ENCODE measurements around the gene SETD1A. TPM values are rescaled to one million over a fixed set of nuclear protein-coding genes. Genes with fewer than 3 reads are reported as not detected.

The SETD1A gene
- total RNA-seq, 1 experiment from 2014 or later, result 4.1 TPM

DNA sequence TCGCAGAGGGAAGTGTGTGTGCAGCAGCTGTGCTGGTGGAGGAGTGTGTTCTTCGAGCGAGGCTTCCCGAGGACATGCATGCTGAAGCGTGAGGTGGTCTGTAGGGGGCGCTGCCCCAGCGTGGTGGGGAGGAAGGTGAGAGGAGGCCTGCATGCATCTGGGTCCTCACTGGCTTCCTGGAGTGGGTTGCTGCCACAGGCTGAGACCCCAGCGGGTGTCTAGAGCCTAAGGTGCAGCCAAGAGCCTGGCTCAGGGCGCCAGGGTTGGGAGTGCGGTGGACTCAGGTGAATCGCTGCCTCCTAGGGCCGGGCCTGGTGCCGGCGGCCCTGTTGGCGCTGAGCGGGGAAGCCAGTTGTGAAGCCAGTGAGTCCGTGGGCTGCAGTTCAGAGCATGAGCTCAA is 19.9 kb downstream of the SETD1A start:
- peak; percentile 90 for DNase-seq
- Histone ChIP-seq H3K36me3 (replicated peaks; ENCODE audit: control insufficient read depth, insufficient read depth, low read length) (peaks cover 27% of the 10 kb centered on the region), H3K4me3 (ENCODE audit: insufficient read depth, low read depth, low read length) (no peak overlapping the region), H3K27me3 (ENCODE audit: control insufficient read depth, insufficient read depth, low read length) (no peaks in the 10 kb centered on the region)

DNA sequence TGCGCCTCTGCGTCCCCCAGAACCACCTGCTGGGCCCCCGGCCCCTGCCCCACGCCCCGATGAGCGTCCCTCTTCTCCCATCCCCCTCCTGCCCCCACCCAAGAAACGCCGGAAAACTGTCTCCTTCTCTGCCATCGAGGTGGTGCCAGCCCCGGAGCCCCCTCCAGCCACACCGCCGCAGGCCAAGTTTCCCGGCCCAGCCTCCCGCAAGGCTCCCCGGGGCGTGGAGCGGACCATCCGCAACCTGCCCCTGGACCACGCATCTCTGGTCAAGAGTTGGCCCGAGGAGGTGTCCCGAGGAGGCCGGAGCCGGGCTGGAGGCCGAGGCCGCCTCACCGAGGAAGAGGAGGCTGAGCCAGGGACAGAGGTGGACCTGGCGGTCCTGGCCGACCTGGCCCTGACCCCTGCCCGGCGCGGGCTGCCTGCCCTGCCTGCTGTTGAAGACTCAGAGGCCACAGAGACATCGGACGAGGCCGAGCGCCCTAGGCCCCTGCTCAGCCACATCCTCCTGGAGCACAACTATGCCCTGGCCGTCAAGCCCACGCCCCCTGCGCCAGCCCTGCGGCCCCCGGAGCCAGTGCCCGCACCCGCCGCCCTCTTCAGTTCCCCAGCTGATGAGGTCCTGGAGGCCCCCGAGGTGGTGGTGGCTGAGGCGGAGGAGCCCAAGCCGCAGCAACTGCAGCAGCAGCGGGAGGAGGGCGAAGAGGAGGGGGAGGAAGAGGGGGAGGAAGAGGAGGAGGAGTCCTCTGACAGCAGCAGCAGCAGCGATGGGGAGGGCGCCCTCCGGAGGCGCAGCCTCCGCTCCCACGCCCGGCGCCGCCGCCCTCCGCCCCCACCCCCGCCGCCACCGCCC is 21.8 kb downstream of the SETD1A start:
- no peak overlapping the region for H3K4me3 ChIP-seq (ENCODE audit: insufficient read depth, low read depth, low read length)
- H3K36me3 ChIP-seq (replicated peaks; ENCODE audit: control insufficient read depth, insufficient read depth, low read length), result peaks cover 14% of the 10 kb centered on the region
- H3K27me3 ChIP-seq (ENCODE audit: control insufficient read depth, insufficient read depth, low read length), result no peaks in the 10 kb centered on the region
- peak; percentile 85 for DNase-seq

DNA sequence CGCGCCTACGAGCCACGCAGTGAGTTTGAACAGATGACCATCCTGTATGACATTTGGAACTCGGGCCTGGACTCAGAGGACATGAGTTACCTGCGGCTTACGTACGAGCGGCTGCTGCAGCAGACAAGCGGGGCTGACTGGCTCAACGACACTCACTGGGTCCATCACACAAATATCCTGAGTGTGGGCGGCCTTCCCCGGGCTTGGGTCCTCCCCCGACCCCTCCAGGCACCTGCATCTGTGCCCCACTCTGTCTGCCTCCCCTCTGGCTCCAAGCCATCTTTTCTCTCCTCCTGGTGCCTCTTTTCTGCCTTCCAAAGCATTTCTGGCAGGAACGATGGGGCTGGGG is 22.4 kb downstream of the SETD1A start:
- Histone ChIP-seq H3K4me3 (ENCODE audit: insufficient read depth, low read depth, low read length) (no peak overlapping the region), H3K27me3 (ENCODE audit: control insufficient read depth, insufficient read depth, low read length) (no peaks in the 10 kb centered on the region), H3K36me3 (replicated peaks; ENCODE audit: control insufficient read depth, insufficient read depth, low read length) (peaks cover 12% of the 10 kb centered on the region)
- no peak for DNase-seq

DNA sequence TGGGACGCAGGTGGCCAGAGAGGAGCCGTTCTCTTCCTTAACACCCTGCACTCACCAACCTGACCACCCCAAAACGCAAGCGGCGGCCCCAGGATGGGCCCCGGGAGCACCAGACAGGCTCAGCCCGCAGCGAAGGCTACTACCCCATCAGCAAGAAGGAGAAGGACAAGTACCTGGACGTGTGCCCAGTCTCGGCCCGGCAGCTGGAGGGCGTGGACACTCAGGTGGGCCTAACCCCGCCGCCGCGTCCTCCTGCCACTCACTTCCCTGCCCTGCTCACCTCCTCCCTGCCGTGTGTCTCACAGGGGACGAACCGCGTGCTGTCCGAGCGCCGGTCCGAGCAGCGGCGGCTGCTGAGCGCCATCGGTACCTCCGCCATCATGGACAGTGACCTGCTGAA is 22.9 kb downstream of the SETD1A start:
- DNase-seq, result no peak
- peaks cover 12% of the 10 kb centered on the region for H3K36me3 ChIP-seq (replicated peaks; ENCODE audit: control insufficient read depth, insufficient read depth, low read length)
- no peak overlapping the region for H3K4me3 ChIP-seq (ENCODE audit: insufficient read depth, low read depth, low read length)
- no peaks in the 10 kb centered on the region for H3K27me3 ChIP-seq (ENCODE audit: control insufficient read depth, insufficient read depth, low read length)

GRCh38 chr16:30980959-30981358 is 23.4 kb downstream of the SETD1A start:
- H3K36me3 ChIP-seq (replicated peaks; ENCODE audit: control insufficient read depth, insufficient read depth, low read length), result peaks cover 11% of the 10 kb centered on the region
- no peak for DNase-seq
- H3K4me3 ChIP-seq (ENCODE audit: insufficient read depth, low read depth, low read length), result no peak overlapping the region

DNA sequence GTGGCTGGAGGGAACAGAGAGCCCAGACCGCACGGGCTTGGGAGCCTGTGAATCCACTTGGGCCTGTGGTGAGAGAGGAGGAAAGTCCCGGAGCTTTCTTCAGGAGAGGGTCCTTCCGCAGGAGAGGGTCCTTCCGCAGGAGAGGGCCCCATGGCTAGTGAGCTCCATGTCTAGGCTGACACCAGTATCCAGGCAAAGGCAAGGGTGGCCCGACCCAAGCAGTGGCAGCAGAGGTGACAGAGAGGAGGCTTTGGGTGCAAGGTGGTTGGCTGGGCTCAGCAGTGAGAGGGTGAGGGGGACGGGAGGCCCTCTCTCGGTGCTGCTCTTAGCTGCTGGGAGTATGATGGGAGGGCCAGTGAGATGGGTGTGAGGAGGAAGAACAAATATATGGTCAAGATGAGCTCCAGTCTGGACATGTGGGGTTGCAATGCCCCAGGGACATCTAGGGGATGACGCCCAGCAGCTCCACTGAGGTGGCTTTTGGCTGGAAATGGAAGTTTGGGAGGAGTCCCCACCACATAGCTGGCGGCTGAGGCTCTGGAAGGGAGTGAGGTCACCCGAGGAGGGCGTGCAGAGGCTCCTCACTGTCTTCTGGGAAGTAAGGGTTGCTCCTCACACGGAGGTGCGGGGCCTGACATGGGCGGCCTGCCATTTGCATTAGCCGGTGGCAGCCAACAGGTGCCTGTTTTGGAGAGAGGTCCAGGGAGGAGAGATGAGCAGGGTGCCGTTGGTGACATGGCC is 25.2 kb downstream of the SETD1A start:
- Histone ChIP-seq H3K27me3 (ENCODE audit: control insufficient read depth, insufficient read depth, low read length) (no peaks in the 10 kb centered on the region), H3K4me3 (ENCODE audit: insufficient read depth, low read depth, low read length) (no peak overlapping the region), H3K36me3 (replicated peaks; ENCODE audit: control insufficient read depth, insufficient read depth, low read length) (peaks cover 7% of the 10 kb centered on the region)
- no peak for DNase-seq

More at GRCh38 chr16:30980959-30981358, 23.4 kb downstream of the SETD1A start:
- no peaks in the 10 kb centered on the region for H3K27me3 ChIP-seq (ENCODE audit: control insufficient read depth, insufficient read depth, low read length)

- Histone ChIP-seq H3K27me3 (ENCODE audit: control insufficient read depth, insufficient read depth, low read length) (no peaks in the 10 kb centered on the region), H3K36me3 (replicated peaks; ENCODE audit: control insufficient read depth, insufficient read depth, low read length) (peaks cover 7% of the 10 kb centered on the region), H3K4me3 (ENCODE audit: insufficient read depth, low read depth, low read length) (no peak overlapping the region)
- no peak for DNase-seq
Measured at GRCh38 chr16:30983289-30983889, 25.8 kb downstream of the SETD1A start.

DNA sequence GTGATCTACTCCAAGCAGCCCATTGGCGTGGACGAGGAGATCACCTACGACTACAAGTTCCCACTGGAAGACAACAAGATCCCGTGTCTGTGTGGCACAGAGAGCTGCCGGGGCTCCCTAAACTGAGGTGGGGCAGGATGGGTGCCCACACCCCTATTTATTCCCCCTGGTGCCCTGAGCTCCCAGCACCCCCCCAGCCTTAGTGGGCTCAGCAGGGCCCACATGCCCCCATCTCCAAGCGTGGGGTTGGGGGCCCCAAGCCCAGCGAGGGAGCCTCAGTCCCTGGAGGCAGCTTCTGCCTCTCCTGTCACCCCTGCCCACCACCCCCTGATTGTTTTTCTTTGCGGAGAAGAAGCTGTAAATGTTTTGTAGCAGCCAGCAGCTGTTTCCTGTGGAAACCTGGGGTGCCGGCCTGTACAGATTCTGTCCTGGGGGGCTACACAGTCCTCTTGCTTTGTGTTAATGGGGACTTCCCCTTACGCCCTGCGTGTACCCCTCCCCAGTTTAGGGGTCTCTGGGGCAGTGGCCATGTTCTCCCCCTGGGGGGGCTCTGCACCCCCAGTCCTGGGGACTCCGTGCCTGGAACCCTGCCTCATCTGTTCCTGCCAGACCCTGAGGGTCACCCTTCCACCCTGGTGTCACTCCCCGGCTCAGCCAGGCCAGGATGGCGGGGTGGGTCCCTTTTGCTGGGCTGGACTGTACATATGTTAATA is 26.5 kb downstream of the SETD1A start:
- peaks cover 5% of the 10 kb centered on the region for H3K36me3 ChIP-seq (replicated peaks; ENCODE audit: control insufficient read depth, insufficient read depth, low read length)
- no peak for DNase-seq
- H3K27me3 ChIP-seq (ENCODE audit: control insufficient read depth, insufficient read depth, low read length), result no peaks in the 10 kb centered on the region
- H3K4me3 ChIP-seq (ENCODE audit: insufficient read depth, low read depth, low read length), result no peak overlapping the region

DNA sequence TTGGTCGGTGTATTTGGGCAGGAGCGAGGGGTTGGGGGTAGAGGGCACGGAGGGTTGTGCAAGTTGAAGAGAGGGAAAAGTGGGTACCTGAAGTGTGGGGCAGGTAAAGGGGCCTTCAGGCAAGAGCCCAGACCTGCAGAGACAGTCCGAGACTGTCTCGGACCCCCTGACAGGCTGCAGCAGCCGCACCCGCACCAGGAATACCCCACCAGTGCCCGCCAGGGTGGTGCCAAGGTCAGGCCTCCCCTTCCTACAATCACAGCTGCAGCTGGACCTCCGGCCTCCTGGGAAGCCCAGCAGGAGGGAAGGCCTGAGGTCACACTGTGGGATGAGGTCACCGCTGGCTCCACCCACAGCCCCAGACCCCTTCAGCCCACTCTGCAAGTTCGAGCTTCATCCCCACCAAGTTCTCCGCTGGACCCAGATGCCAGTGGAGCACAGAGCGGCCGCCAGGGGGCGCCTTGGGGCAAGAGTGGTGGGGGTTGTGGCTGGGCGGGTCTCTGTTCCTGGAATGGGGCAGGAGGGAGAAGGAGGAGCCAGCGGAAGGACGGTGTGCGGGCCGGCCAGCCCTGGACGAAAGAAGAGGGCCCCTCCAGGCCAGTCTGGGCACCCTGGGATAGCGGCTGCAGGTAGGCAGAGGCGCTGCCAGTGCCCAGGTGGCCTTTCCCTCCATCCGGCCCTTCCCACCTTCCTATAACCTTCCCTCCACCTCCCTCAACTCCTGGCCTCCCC is 27.3 kb downstream of the SETD1A start, which contains the start of gene HSD3B7:
Gene HSD3B7, plus strand, starts transcription at position 539 of the 732 bp plus-strand sequence. CDS start 452 bp downstream, outside the sequence.
- H3K36me3 ChIP-seq (replicated peaks; ENCODE audit: control insufficient read depth, insufficient read depth, low read length), result peaks cover 5% of the 10 kb centered on the region
- peak; percentile 99 for DNase-seq
- peak within 1 kb of the TSS; percentile 43 for H3K4me3 ChIP-seq (ENCODE audit: insufficient read depth, low read depth, low read length)
- H3K27me3 ChIP-seq (ENCODE audit: control insufficient read depth, insufficient read depth, low read length), result no peaks in the 10 kb centered on the region

- Histone ChIP-seq H3K4me3 (ENCODE audit: insufficient read depth, low read depth, low read length) (peak overlapping the region; percentile 43), H3K36me3 (replicated peaks; ENCODE audit: control insufficient read depth, insufficient read depth, low read length) (peaks cover 4% of the 10 kb centered on the region), H3K27me3 (ENCODE audit: control insufficient read depth, insufficient read depth, low read length) (no peaks in the 10 kb centered on the region)
- DNase-seq, result peak; percentile 92
Measured at GRCh38 chr16:30985401-30986128, 28.0 kb downstream of the SETD1A start.

GRCh38 chr16:30986129-30986991 is 28.8 kb downstream of the SETD1A start:
- no peak for DNase-seq
- no peak overlapping the region for H3K4me3 ChIP-seq (ENCODE audit: insufficient read depth, low read depth, low read length)
- no peaks in the 10 kb centered on the region for H3K27me3 ChIP-seq (ENCODE audit: control insufficient read depth, insufficient read depth, low read length)
- peaks cover 3% of the 10 kb centered on the region for H3K36me3 ChIP-seq (replicated peaks; ENCODE audit: control insufficient read depth, insufficient read depth, low read length)

- DNase-seq, result no peak
- Histone ChIP-seq H3K27me3 (ENCODE audit: control insufficient read depth, insufficient read depth, low read length) (no peaks in the 10 kb centered on the region), H3K36me3 (replicated peaks; ENCODE audit: control insufficient read depth, insufficient read depth, low read length) (no peaks in the 10 kb centered on the region; the same call in none of the 2 replicates), H3K4me3 (ENCODE audit: insufficient read depth, low read depth, low read length) (no peak overlapping the region)
Measured at GRCh38 chr16:30987581-30988190, 30.1 kb downstream of the SETD1A start.
